GM18526 (cell line): ENCODE results near the gene SCLY.

Experiments
- POLR2A ChIP-seq: IDR thresholded peaks from 3 replicates; pipeline ENCODE4 v1.6.1; 2011; ENCODE audit not compliant: insufficient read length; ENCODE audit errors: extremely low read depth

The SCLY gene

DNA sequence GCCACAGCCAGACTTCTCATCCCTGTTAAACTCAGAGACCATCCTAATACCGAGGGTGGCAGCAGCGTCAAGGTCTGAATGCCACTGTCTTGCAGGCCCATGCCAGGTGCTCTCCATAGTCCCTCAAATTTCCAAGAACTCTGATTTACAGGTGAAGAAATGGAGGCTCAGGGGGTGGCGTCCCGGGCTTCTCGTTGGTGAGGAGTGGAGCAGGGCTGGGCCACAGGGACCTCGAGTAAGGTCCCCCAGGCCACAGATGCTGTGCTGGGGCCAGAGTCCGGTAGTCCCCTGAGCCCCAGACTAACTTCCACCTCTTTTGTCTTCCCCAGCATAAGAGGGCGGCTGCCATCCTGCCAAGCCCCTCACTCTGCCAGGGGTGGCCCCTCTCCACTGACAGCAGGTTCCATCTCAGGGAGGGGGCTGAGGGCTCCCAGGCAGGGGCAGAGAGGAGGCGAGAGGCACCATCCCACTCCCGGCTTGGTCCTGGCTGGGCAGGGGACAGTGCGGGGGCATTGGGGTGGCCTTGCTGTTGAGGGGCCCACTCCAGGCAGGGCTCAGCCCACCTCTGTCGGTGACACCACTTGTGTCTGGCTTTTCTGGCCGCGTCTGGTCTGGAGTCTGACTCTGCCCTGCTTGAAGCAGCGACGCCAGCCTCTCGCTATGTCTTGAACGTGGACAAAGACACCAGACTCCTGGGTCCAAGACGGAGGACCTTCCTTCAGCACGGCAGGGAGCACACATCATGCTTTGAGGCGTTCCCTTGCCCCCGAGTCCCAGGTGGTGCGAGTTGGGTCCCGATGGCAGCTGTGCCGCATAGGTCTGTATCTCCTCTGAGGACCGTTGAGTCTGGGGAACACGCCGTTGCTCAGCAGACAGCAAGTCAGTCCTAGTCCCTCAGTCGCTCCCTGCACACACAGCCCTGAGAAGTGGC lies 61.8 kb downstream of the SCLY start:
- no peak for TF ChIP-seq POLR2A

DNA sequence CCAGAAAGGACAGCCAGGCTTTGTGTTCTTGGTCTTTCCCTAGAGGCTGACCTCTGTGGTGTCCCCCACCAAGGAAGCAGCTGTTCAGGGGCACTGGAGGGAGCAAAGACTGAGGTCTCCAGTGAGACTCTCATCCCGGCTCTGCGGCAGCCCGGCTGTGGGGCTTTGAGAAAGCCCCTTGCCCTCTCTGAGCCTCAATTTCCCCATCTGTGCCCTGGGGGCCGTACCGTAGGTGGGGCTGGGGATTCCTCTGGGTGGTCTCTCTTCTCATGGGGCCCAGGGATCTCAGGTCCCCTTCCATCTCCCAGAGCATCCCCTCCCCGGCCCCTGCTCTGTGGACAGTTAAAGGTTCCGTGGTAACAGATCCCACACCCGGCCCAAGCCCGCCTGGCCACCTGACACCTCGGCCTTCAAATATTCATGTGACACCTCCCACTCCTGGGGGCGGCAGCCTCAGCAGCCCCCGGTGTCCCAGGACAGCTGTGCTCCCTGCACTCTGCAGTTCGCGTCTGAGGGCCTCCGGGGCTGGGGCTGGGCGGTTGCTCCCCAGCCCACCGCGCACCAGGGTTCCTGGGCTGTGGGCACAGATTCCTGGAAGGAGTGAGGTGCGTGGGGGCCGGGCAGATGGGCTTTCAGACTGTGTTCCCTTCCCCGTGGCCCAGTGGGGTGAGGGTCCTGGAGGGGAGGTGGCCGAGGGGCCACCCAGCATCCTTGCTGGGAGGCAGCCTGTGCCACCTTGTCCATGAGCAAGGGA lies 62.6 kb downstream of the SCLY start:
- TF ChIP-seq POLR2A = no peak

DNA sequence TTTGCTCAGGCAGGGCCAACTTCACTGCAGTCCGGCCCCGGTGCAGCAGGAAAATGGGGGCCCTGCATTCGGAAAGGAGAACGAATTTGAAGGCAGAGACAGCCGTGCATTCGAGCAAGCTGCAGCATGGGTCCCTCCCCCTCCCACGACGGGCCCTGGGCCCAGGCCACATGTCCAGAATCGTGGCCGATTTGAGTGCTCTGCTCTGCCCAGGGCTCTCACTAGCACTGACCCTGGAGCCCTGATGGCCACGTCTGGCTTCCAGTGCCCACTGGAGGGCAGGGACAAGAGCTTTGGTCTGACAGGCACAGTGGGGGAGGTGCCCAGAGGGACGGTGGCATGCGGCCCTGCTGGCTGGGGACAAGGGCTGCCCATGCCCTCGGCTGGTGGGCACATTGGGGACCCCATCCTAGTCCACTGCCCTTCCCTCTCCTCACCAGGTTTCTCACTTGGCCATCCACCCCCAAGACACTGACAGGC lies 63.2 kb downstream of the SCLY start:
- no peak for TF ChIP-seq POLR2A

DNA sequence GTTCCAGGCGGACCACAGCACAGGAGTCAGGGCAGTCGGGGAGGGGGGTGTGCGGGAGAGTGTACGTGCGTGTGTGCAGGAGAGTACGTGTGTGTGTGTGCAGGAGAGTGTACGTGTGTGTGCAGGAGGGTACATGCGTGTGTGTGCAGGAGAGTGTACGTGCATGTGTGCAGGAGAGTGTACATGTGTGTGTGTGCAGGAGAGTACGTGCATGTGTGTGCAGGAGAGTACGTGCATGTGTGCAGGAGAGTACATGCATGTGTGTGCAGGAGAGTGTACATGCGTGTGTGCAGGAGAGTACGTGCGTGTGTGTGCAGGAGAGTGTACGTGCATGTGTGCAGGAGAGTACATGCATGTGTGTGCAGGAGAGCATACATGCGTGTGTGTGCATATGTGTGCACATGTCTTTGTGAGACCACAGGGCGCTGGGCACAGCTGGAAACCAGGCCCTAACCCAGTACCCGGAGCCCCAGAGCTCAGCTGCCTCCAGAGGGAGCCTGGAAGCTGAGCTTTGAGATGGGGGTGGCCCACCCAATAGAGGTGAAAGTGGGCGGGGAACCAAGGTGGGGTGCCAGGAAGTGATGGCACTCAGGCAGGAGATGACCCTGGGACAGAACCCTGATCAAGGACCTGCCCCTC lies 63.8 kb downstream of the SCLY start:
- TF ChIP-seq POLR2A = no peak

DNA sequence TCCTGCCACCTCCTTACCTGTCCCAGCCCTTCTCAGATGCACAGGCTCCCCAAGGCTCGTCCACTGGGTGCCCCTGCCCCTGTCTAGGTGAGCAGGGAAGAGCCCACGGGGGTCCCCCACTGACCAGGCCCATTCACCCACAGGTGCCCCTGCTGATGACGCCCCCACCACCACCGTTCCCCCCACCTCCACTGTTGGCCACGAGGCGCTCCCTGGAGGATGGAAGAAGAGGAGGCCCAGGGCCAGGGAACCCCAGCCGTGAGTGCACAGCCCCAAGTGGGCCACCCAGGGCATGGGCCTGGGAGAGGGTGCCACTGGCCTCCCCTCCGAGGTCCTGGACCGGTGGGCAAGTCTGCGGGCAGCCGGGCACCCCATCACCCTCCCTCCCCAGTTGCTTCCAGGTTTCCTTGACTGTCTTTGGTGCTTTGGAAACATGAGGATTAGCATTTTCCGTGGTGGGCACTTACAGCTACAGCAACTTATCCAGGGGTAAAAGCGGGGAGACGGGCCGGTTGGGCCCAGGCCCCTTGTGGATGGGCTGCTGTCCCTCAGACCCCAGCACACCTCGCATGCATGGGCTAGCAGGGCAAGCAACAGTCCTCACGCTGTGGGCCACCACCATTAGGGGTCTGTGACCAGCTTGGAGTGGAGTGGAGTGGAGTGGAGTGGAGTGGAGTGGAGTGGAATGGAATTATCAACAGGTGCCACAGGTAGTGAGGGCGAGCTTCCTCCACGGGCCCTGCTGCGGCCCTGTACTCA lies 64.5 kb downstream of the SCLY start:
- TF ChIP-seq POLR2A = no peak

DNA sequence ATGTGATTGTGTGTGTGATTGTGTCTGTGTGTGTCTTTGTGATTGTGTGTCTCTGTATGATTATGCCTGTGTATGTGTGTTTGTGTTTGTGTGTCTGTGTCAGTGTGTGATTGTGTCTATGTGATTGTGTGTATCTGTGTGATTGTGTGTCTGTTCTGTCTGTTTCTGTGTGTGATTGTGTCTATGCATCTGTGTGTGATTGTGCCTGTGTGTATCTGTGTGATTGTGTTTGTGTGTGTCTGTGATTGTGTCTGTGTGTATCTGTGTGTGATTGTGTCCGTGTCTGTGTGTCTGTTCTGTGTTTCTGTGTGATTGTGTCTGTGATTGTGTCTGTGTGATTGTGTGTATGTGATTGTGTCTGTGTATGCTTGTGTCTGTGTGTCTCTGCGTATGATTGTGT lies 65.5 kb downstream of the SCLY start:
- TF ChIP-seq POLR2A = no peak

DNA sequence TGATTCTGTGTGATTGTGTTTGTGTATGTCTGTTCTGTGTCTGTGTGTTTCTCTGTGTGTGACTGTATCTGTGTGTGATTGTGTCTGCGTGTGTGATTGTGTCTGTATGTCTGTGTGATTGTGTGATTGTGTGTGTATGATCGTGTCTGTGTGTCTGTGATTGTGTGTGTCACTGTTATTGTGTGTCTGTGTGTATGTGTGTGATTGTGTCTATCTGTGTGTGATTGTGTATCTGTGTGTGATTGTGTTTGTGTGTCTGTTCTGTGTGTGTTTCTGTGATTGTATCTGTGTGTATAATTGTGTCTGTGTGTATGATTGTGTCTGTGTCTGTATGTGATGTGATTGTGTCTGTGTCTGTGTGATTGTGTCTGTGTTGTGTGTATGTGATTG lies 66.0 kb downstream of the SCLY start:
- no peak for TF ChIP-seq POLR2A

DNA sequence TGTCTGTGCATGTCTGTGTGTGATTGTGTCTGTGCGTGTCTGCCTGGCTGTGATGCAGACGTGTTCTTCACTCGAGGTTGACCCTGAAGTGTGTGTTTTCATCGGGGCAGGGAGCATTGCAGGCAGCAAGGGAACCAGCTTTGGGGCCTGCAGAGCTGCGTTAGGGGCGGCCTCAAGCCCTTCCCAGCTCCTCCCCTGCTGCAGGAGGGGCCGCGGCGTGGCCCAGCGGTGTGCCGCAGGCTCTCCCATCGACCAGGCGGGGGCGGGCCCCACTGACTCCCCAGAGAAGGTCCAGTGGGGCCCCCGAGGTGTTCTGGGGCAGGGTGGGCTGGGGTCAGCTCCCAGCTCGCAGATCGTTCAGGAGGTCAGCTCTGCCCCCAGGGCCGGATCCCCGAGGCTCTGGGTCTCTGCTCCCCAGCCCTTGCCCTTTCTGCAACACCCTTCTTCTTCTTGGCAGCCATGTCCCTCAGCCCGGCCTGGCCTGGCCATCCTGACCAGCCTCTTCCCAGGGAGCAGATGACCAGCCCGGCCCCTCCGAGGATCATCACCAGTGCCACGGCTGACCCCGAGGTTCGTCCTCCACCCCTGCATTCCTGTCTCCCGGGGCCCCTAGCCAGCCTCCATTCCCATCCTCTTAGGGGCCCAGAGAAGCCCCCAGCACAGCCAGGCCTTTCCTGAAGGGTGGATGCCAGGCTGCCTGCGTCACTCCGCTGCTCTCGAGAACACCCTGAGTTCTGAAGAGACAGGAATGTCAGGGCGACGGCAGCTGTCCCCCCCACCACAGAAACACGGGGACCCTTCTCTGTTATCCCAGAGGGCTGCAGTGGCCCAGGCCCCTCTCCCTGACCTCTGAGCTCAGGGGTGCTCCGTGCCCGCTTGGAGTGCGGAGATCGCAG lies 66.6 kb downstream of the SCLY start:
- no peak for TF ChIP-seq POLR2A

DNA sequence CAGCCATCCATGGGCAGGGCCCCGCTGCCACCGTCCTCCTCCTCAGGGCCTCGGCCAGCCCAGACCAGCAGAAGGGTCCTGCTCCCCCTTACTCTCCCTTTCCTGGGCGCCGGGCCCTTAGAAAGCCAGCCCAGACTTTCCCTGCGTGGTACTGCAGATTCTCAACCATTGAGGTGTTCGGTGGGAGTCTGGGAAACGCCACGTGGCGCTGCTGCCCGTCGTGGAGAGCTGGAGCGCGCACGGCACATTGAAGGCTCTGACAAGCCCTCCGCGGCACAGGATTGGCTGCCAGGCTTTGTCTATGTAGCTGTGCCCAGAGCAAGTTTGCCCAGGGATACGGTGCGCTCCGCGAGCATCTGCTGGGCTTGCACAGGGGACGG lies 67.2 kb downstream of the SCLY start:
- no peak for TF ChIP-seq POLR2A

DNA sequence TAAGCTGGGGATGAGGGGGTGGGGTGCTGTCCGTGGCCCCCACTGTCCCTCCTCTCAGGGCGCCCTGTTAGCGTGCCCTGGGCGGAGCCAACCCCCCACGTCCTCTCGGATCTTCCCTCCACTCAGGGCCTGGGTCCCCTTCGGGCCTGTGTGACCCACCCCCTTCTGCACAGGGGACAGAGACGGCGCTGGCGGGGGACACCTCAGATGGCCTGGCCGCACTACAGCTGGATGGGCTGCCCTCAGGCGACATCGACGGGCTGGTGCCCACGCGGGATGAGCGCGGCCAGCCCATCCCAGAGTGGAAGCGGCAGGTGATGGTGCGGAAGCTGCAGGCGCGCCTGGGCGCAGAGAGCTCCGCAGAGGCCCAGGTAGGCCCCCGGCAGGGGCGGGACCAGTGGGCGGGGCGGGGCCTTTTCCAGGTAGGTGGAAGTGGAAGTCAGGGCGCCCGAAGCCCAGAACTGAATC lies 67.8 kb downstream of the SCLY start:
- TF ChIP-seq POLR2A = no peak

DNA sequence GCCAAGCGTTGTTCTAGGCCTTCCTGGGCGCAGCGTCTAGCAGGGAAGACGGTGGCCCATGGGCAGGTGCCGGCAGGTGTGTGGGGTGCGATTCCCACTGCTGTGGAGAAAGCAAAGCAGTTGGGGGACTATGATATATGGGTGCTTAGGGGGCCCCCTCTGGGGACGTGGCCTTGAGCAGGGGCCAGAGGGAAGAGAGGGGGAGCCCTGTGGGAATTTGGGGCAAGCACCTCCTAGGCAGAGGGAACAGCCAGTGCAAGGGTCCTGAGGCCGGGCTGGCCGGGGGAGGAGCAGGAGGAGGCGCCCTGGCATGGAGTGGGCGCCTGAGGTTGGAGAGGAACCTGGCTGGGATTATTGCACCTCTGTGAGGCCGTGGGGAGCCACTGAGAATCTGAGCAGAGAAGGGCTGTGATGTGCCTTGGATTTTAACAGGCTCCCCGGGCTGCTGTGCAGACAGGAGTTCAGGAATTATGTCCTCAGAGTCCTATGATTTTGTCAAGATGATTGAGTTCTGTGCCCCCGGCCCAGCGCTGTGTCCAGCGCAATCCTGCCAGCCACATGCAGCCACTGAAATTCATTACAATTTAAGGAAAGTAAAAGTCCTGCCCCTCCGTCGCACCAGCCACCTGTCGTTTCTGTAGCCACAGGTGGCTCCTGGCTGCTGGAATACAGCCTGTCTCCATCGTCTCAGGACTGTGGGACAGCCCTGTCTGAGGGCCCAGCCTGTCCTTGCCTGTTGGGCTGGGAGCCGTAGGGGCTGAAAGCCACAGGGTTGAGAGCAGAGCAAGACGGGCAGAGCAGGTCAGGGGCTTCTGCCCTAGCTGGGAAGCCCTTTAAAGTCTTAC lies 68.6 kb downstream of the SCLY start:
- TF ChIP-seq POLR2A = no peak

DNA sequence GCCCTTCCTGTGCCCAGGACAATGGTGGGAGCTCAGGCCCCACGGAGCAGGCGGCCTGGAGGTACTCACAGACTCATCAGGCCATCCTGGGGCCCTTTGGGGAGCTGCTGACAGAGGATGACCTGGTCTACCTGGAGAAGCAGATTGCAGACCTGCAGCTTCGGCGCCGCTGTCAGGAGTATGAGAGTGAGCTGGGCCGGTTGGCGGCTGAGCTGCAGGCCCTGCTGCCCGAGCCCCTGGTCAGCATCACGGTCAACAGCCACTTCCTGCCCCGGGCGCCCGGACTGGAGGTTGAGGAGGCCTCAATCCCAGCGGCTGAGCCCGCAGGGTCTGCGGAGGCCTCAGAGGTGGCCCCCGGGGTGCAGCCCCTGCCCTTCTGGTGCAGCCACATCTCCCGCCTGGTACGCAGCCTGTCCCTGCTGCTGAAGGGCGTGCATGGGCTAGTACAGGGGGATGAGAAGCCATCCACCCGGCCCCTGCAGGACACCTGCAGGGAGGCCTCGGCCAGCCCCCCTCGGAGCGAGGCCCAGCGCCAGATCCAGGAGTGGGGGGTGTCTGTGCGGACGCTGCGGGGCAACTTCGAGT lies 69.4 kb downstream of the SCLY start:
- TF ChIP-seq POLR2A = no peak

DNA sequence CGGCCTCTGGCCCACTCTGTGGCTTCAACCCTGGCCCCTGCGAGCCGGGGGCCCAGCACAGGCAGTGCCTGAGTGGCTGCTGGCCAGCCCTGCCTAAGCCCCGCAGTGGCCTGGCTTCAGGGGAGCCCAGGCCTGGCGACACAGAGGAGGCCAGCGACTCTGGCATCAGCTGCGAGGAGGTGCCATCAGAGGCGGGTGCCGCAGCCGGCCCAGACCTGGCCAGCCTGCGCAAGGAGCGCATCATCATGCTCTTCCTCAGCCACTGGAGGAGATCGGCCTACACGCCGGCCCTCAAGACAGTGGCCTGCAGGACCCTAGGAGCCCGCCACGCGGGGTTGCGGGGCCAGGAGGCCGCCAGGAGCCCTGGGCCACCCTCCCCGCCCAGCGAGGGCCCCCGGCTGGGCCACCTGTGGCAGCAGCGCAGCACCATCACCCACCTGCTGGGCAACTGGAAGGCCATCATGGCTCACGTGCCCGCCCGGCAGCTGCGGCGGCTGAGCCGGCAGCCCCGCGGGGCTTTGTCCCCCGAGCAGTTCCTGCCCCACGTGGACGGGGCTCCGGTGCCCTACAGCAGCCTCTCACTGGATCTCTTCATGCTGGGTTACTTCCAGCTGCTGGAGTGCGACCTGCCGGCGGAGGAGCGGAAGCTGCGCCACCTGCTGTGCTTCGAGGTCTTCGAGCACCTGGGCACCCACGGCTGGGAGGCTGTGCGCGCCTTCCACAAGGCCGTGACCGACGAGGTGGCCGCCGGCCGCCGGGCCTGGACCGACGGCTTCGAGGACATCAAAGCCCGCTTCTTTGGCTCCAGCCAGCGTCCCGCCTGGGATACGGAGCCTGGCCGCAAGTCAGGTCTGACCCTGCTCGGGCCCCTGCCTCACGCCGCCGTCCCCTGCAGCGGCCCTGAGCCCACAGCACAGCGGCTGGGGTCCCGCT lies 70.2 kb downstream of the SCLY start:
- no peak for TF ChIP-seq POLR2A
